ENCODE data around the gene PMEPA1. TPM values are rescaled to one million over a fixed set of nuclear protein-coding genes. Genes with fewer than 3 reads are reported as not detected.

The PMEPA1 gene
- total RNA-seq, 2 donors from 2014 or later = 22.7 to 23.9 TPM

- ATAC-seq (no peak), DNase-seq (peak in 2 of 4 donors; percentile 3 to 8)
- no peak overlapping the region for H3K4me3 ChIP-seq
- no peaks in the 10 kb centered on the region for H3K9me3 ChIP-seq
- TF ChIP-seq POLR2A (IDR thresholded peaks at IDR 0.05) (no peak), CTCF (IDR thresholded peaks at IDR 0.05) (no peak)
- no peaks in the 10 kb centered on the region for H3K36me3 ChIP-seq (replicated peaks in 1 of 2; ENCODE audit: insufficient read depth in 1 of 2, low read depth in 2 of 2)
- intact Hi-C loops (cut with DNase I) = no loop called here
- no peaks in the 10 kb centered on the region for H3K27me3 ChIP-seq
- H3K27ac ChIP-seq = no peak overlapping the region
- WGBS, 2 donors = 81 to 84% methylated on average over 6 to 9 of the region's 9 CpGs
- peaks cover 16% of the 10 kb centered on the region for H3K4me1 ChIP-seq
Observed at GRCh38 chr20:57663241-57663640, 46.6 kb downstream of the PMEPA1 start.

- Histone ChIP-seq H3K27ac (no peak overlapping the region), H3K27me3 (no peaks in the 10 kb centered on the region), H3K9me3 (no peaks in the 10 kb centered on the region), H3K36me3 (replicated peaks in 1 of 2; ENCODE audit: insufficient read depth in 1 of 2, low read depth in 2 of 2) (no peaks in the 10 kb centered on the region), H3K4me3 (no peak overlapping the region), H3K4me1 (peaks cover 10% of the 10 kb centered on the region)
- no peak for ATAC-seq
- TF ChIP-seq CTCF (IDR thresholded peaks at IDR 0.05) (no peak), POLR2A (IDR thresholded peaks at IDR 0.05) (no peak)
- WGBS, 2 donors = 67 to 79% methylated on average over 4 to 20 of the region's 21 CpGs
- peak in 3 of 4 donors; percentile 6 to 15 (median 10) for DNase-seq
- intact Hi-C loops (cut with DNase I) = no loop called here
Observed at GRCh38 chr20:57662456-57663240, 47.2 kb downstream of the PMEPA1 start.

DNA sequence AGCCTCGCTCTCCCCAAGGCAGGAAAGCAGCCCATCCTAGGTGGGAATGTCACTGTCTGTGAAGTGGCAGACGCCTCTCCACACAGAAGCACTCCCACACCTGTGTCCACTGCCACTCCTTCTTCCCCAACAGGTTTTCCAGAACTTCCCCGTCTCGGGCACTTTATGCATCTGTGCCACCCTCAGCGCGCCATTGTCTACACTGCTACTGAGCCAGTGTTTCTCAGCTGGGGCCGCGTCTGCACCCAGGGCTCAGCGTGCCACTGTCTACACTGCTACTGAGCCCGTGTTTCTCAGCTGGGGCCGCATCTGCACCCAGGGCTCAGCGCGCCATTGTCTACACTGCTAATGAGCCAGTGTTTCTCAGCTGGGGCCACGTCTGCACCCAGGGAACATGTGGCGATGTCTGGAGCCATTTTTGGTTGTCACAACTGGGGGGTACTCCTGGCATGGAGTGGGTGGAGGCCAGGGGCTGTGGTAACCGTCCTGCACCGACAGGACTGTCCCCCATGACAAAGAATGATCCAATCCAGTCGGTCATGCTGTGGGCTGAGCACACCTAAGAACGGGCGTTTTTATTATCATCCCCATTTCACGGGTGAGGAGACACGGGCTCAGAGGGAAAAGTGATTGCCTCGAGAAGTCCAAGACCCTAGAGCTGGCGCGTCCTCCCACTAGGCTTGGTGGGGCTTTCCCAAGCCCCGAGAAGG, 47.9 kb downstream of the PMEPA1 start:
- peaks cover 10% of the 10 kb centered on the region for H3K4me1 ChIP-seq
- TF ChIP-seq POLR2A (IDR thresholded peaks at IDR 0.05) = no peak
- TF ChIP-seq CTCF (IDR thresholded peaks at IDR 0.05) = no peak
- DNase-seq (peak in 1 of 4 donors; percentile 6), ATAC-seq (no peak)
- WGBS, 2 donors = 81% methylated on average over 12 to 25 of the region's 26 CpGs
- H3K27me3 ChIP-seq = no peaks in the 10 kb centered on the region
- H3K9me3 ChIP-seq = no peaks in the 10 kb centered on the region
- no peaks in the 10 kb centered on the region for H3K36me3 ChIP-seq (replicated peaks in 1 of 2; ENCODE audit: insufficient read depth in 1 of 2, low read depth in 2 of 2)
- H3K27ac ChIP-seq = no peak overlapping the region
- intact Hi-C loops (cut with DNase I) = no loop called here
- H3K4me3 ChIP-seq = no peak overlapping the region

DNA sequence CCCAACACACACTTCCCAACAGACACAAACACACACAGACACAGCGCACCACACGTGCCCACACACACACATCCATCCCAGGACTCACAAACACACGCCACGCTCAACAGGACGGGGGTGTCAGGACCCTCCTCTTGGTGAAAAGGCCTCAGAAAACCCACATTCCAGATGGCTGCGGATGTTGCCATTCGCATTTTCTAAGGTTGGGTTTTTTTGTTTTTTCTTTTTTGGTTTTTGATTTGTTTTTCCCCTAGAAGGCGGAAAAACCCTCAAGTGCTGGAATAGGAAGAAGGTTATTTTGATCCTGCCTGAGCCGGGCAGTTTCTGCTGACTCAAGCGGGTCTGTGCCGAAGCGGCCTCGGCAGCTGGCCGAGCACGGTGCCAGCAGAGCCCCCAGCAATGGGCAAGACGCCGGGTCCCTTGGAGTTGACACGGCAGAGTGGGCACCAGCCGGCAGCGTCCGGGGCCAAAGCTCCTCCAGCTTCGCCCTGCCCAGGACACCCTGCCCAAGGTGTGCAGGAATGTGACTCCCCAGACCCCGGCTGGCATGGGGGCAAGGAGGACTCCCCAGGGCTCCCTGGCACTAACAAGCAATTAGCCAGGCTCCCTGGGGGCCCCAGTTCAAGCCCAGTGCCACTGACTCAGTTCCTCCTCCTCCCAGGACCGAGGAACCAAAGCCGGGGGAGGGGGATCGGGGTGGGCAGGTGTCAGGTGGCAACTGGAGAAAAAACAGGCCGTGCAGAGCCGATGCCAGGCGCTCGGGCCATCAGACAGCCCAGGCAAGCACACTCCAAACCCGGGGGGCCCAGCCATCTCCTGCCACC, 48.7 kb downstream of the PMEPA1 start:
- Histone ChIP-seq H3K27ac (no peak overlapping the region), H3K9me3 (no peaks in the 10 kb centered on the region), H3K27me3 (no peaks in the 10 kb centered on the region), H3K36me3 (replicated peaks in 1 of 2; ENCODE audit: insufficient read depth in 1 of 2, low read depth in 2 of 2) (no peaks in the 10 kb centered on the region), H3K4me1 (peaks cover 10% of the 10 kb centered on the region), H3K4me3 (no peak overlapping the region)
- intact Hi-C loops (cut with DNase I) = no loop called here
- TF ChIP-seq CTCF (IDR thresholded peaks at IDR 0.05) = no peak
- no peak for TF ChIP-seq POLR2A (IDR thresholded peaks at IDR 0.05)
- DNase-seq (peak; percentile 0 to 8 (median 5)), ATAC-seq (no peak)
- WGBS, 2 donors = 80 to 85% methylated on average over 19 to 22 of the region's 31 CpGs
